Muscle layer of colon (tissue), 2 donors: ENCODE results near the gene ERC1.

Experiments
- H3K27ac ChIP-seq: one replicate; pipeline ENCODE4 v1.7.0; 2013; ENCODE audit warnings: low read depth, mild to moderate bottlenecking, low read length, moderate library complexity
- H3K27me3 ChIP-seq, 2 donors: one replicate each; pipeline ENCODE4 v1.7.0; 2013; ENCODE audit warnings: low read length in 2 of 2, mild to moderate bottlenecking in 2 of 2; ENCODE audit not compliant: insufficient read depth in 2 of 2, control insufficient read depth in 1 of 2
- H3K36me3 ChIP-seq: one replicate; pipeline ENCODE4 v1.7.0; 2013; ENCODE audit warnings: mild to moderate bottlenecking, low read length; ENCODE audit not compliant: insufficient read depth
- H3K4me1 ChIP-seq: one replicate; pipeline ENCODE4 v1.7.0; 2013; ENCODE audit warnings: mild to moderate bottlenecking, low read length; ENCODE audit not compliant: insufficient read depth
- H3K4me3 ChIP-seq, 2 donors: one replicate each; pipeline ENCODE4 v1.7.0; 2013; ENCODE audit warnings: low read length in 2 of 2, low read depth in 1 of 2, mild to moderate bottlenecking in 1 of 2, moderate library complexity in 1 of 2
- H3K9ac ChIP-seq: one replicate; pipeline ENCODE4 v1.7.0; 2013; ENCODE audit warnings: low read length
- H3K9me3 ChIP-seq: one replicate; pipeline ENCODE4 v1.7.0; 2013; ENCODE audit warnings: mild to moderate bottlenecking, low read length
- donor health status: abdominal sarcoma.
- donor health status: Adenocarcinoma of cecum.

ERC1 gene

GRCh38 chr12:1058423-1058822 is 67.4 kb downstream of the ERC1 start:
- H3K4me1 ChIP-seq = peaks cover 16% of the 10 kb centered on the region
- H3K9me3 ChIP-seq = peaks cover 12% of the 10 kb centered on the region
- no peaks in the 10 kb centered on the region for H3K27me3 ChIP-seq
- no peak overlapping the region for H3K9ac ChIP-seq
- no peak overlapping the region for H3K4me3 ChIP-seq
- no peaks in the 10 kb centered on the region for H3K36me3 ChIP-seq
- no peak overlapping the region for H3K27ac ChIP-seq

GRCh38 chr12:1059162-1059561 is 68.1 kb downstream of the ERC1 start:
- no peak overlapping the region for H3K27ac ChIP-seq
- no peaks in the 10 kb centered on the region for H3K36me3 ChIP-seq
- H3K9ac ChIP-seq = no peak overlapping the region
- H3K4me3 ChIP-seq = no peak overlapping the region
- peaks cover 16% of the 10 kb centered on the region for H3K9me3 ChIP-seq
- peaks cover 9% of the 10 kb centered on the region for H3K4me1 ChIP-seq
- no peaks in the 10 kb centered on the region for H3K27me3 ChIP-seq

- Histone ChIP-seq H3K27ac (no peak overlapping the region), H3K4me3 (no peak overlapping the region), H3K4me1 (no peaks in the 10 kb centered on the region), H3K27me3 (no peaks in the 10 kb centered on the region), H3K9ac (no peak overlapping the region), H3K9me3 (peaks cover 9% of the 10 kb centered on the region), H3K36me3 (no peaks in the 10 kb centered on the region)
Measured at GRCh38 chr12:1063852-1064251, 72.8 kb downstream of the ERC1 start.

DNA sequence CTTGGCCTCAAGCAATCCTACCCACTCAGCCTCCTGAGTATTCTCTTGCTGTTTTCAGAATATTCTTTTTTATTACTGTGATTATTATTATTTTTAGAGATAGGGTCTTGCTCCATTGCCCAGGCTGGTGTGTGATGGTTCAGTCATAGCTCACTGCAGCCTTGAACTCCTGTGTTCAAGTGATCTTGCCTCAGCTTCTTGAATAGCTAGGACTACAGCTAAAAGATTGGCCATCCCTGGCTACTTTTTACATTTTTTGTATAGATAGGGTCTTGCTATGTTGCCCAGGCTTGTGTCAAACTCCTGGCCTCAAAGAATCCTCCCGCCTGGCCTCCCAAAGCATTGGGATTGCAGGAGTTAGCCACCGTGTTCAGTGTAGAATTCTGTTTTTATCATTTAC is 73.3 kb downstream of the ERC1 start:
- H3K27ac ChIP-seq = no peak overlapping the region
- H3K9me3 ChIP-seq = peaks cover 8% of the 10 kb centered on the region
- H3K36me3 ChIP-seq = no peaks in the 10 kb centered on the region
- no peak overlapping the region for H3K9ac ChIP-seq
- H3K4me1 ChIP-seq = no peaks in the 10 kb centered on the region
- no peaks in the 10 kb centered on the region for H3K27me3 ChIP-seq
- H3K4me3 ChIP-seq = no peak overlapping the region

- Histone ChIP-seq H3K27ac (no peak overlapping the region), H3K27me3 (no peaks in the 10 kb centered on the region), H3K9ac (no peak overlapping the region), H3K4me1 (no peaks in the 10 kb centered on the region), H3K4me3 (no peak overlapping the region), H3K36me3 (no peaks in the 10 kb centered on the region), H3K9me3 (peaks cover 8% of the 10 kb centered on the region)
Measured at GRCh38 chr12:1065629-1066028, 74.6 kb downstream of the ERC1 start.

GRCh38 chr12:1069846-1070245 is 78.8 kb downstream of the ERC1 start:
- no peak overlapping the region for H3K9ac ChIP-seq

DNA sequence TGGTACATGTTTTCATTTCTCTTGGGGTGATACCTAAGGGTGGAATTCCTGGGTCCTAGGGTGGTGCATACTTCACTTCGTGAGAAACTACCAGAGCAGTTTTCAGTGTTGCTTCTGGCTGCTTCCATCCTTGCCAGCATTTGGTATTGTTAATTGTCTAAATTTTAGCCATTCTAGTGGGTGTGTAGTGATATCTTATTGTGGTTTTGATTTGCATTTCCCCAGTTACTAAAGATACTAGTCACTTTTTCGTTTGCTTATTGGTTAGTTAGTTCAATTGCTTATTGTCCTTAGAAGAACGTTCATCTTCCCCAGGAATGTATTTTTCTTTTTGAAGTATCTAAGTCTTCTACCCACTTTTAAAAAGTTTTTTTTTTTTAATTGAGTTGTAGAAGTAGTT is 80.2 kb downstream of the ERC1 start:
- no peaks in the 10 kb centered on the region for H3K36me3 ChIP-seq
- no peak overlapping the region for H3K4me3 ChIP-seq
- no peaks in the 10 kb centered on the region for H3K9me3 ChIP-seq
- no peaks in the 10 kb centered on the region for H3K4me1 ChIP-seq
- no peak overlapping the region for H3K9ac ChIP-seq
- no peaks in the 10 kb centered on the region for H3K27me3 ChIP-seq
- no peak overlapping the region for H3K27ac ChIP-seq

More at GRCh38 chr12:1069846-1070245, 78.8 kb downstream of the ERC1 start:
- Histone ChIP-seq H3K4me1 (no peaks in the 10 kb centered on the region), H3K27me3 (no peaks in the 10 kb centered on the region), H3K36me3 (no peaks in the 10 kb centered on the region), H3K4me3 (no peak overlapping the region), H3K9me3 (no peaks in the 10 kb centered on the region), H3K27ac (no peak overlapping the region)

DNA sequence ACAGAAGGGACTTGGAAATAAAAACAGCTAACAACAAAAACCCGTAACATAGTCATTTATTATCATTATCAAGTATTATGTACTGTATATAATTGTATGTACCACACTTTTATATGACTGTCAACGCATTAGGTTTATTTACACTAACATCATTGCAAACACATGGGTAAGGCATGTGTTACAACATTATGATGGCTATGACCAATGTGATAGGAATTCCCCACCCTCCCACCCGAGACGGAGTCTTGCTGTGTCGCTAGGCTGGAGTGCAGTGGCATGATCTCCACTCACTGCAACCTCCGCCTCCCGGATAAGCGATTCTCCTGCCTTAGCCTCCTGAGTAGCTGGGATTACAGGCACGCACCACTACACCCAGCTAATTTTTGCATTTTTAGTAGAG is 82.6 kb downstream of the ERC1 start:
- Histone ChIP-seq H3K9me3 (no peaks in the 10 kb centered on the region), H3K27me3 (no peaks in the 10 kb centered on the region), H3K9ac (no peak overlapping the region), H3K4me1 (no peaks in the 10 kb centered on the region), H3K4me3 (no peak overlapping the region), H3K36me3 (no peaks in the 10 kb centered on the region), H3K27ac (no peak overlapping the region)

- H3K36me3 ChIP-seq = no peaks in the 10 kb centered on the region
- no peak overlapping the region for H3K27ac ChIP-seq
- H3K4me3 ChIP-seq = no peak overlapping the region
- no peak overlapping the region for H3K9ac ChIP-seq
- H3K27me3 ChIP-seq = no peaks in the 10 kb centered on the region
- H3K4me1 ChIP-seq = no peaks in the 10 kb centered on the region
- H3K9me3 ChIP-seq = no peaks in the 10 kb centered on the region
Measured at GRCh38 chr12:1077036-1077803, 86.2 kb downstream of the ERC1 start.

GRCh38 chr12:1078002-1078401 is 87.0 kb downstream of the ERC1 start:
- Histone ChIP-seq H3K36me3 (no peaks in the 10 kb centered on the region), H3K9ac (no peak overlapping the region), H3K4me1 (no peaks in the 10 kb centered on the region), H3K9me3 (no peaks in the 10 kb centered on the region), H3K4me3 (no peak overlapping the region), H3K27ac (no peak overlapping the region), H3K27me3 (no peaks in the 10 kb centered on the region)

- H3K4me1 ChIP-seq = peaks cover 9% of the 10 kb centered on the region
Measured at GRCh38 chr12:1080520-1081223, 89.6 kb downstream of the ERC1 start.

More at GRCh38 chr12:1080520-1081223, 89.6 kb downstream of the ERC1 start:
- Histone ChIP-seq H3K4me3 (no peak overlapping the region), H3K36me3 (no peaks in the 10 kb centered on the region), H3K9me3 (no peaks in the 10 kb centered on the region), H3K27ac (no peak overlapping the region), H3K27me3 (no peaks in the 10 kb centered on the region), H3K9ac (no peak overlapping the region)
